RWPE1 (cell line): ENCODE results near the gene C5orf58.

Experiments used
- CTCF ChIA-PET: fragments of 350-600 bp; sonication (Branson Sonifier 250); formaldehyde crosslinking; extraction: SDS; loops from one replicate; lab custom pipeline; 2021; lab: Yijun Ruan, JAX
- POLR2A ChIA-PET: fragments of 400-600 bp; formaldehyde crosslinking; extraction: SDS; loops from one replicate; lab custom pipeline; 2020; ENCODE audit warnings: antibody characterized with exemption; ENCODE audit not compliant: low non-redundant PET; lab: Yijun Ruan, JAX
- DNase-seq: peaks from one replicate; pipeline ENCODE4 v3.0.0; 2012; ENCODE audit warnings: low spot score
- H3K27ac ChIP-seq: fragments of 450-650 bp; 2 replicates; pipeline ENCODE4 v1.5.1; 2017
- TF ChIP-seq, protein P1 (sequence below): fragments of 450-650 bp; conservative IDR thresholded peaks from 2 replicates; pipeline ENCODE4 v1.5.1; 2017; ENCODE audit warnings: low read depth, mild to moderate bottlenecking

Gene C5orf58

DNA sequence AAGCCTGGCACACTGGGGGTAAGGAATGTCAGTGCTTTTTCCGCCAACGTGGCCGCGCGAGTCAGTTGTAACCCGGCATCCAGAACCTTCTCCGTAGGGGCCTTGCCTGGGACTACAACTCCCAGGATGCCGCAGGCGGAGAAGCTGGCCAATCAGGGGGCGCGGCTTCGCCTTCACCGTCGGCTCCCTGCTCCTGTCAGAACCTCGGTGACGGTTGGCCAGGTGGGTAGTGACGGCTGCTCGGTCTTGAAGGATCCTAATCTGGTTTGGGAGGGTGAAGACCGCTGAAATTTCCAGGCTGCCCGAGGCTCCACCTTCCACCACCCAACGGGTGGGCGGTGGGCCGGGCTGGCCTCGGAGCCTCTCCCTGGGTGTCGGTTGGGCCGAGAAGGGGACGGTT, at the start of gene C5orf58:
Gene C5orf58, plus strand, starts transcription at position 200 of the 400 bp plus-strand sequence. CDS start 1,992 bp downstream, outside the sequence.
- ChIA-PET POLR2A (no interaction called here), CTCF (no interaction called here)
- TF ChIP-seq, protein P1, sequence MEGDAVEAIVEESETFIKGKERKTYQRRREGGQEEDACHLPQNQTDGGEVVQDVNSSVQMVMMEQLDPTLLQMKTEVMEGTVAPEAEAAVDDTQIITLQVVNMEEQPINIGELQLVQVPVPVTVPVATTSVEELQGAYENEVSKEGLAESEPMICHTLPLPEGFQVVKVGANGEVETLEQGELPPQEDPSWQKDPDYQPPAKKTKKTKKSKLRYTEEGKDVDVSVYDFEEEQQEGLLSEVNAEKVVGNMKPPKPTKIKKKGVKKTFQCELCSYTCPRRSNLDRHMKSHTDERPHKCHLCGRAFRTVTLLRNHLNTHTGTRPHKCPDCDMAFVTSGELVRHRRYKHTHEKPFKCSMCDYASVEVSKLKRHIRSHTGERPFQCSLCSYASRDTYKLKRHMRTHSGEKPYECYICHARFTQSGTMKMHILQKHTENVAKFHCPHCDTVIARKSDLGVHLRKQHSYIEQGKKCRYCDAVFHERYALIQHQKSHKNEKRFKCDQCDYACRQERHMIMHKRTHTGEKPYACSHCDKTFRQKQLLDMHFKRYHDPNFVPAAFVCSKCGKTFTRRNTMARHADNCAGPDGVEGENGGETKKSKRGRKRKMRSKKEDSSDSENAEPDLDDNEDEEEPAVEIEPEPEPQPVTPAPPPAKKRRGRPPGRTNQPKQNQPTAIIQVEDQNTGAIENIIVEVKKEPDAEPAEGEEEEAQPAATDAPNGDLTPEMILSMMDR = no peak
- H3K27ac ChIP-seq = no peak within 1 kb of the TSS
- DNase-seq = no peak

- CTCF ChIA-PET = interaction anchor here (0.5 to 1.7 kb wide), 18 partner anchors 10 to 1205 kb away, joined by 3 to 43 read pairs (median 4); partner anchors contain the start of gene FOXI1
- H3K27ac ChIP-seq = no peak overlapping the region
- peak; percentile 79 for DNase-seq
- POLR2A ChIA-PET = no interaction called here
- TF ChIP-seq, protein P1 = peak; percentile 87
Observed at GRCh38 chr5:170183816-170184687, 48.7 kb upstream of the C5orf58 start.

GRCh38 chr5:170184737-170185136, 48.0 kb upstream of the C5orf58 start:
- TF ChIP-seq, protein P1 = no peak
- DNase-seq = no peak
- ChIA-PET CTCF (interaction anchor here (0.6 to 1.7 kb wide), 11 partner anchors 10 to 1053 kb away, joined by 3 to 43 read pairs (median 4); partner anchors contain the start of gene FOXI1), POLR2A (no interaction called here)
- no peak overlapping the region for H3K27ac ChIP-seq

GRCh38 chr5:170186156-170186555, 46.6 kb upstream of the C5orf58 start:
- POLR2A ChIA-PET = no interaction called here
- no peak overlapping the region for H3K27ac ChIP-seq
- no peak for DNase-seq
- CTCF ChIA-PET = interaction anchor here (0.7 to 1.1 kb wide), 3 partner anchors 85 to 649 kb away, joined by 3 to 4 read pairs (median 3); no protein-coding TSS in a partner anchor
- TF ChIP-seq, protein P1 = no peak

DNA sequence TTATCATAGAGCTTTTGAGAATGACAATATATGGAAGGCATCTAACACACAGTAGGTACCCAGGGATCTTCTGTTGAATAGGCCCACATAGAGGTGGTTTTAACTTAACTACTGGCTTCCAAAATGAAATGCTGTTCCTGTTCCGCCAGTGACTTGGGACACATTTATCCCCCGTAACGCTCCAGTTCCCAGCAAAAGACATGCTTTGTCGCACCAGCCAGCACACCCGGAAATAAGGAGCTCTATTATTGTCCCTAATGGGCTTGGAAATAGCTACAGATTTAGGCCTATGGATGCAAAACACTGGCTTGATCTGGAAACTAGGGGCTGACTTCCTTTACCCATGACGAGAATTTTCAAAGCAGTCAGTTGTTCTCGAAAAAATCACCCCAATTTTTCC, 45.9 kb upstream of the C5orf58 start:
- H3K27ac ChIP-seq = no peak overlapping the region
- DNase-seq = no peak
- TF ChIP-seq, protein P1 = no peak
- ChIA-PET POLR2A (no interaction called here), CTCF (interaction anchor here (0.6 to 1.1 kb wide), 4 partner anchors 86 to 963 kb away, joined by 3 read pairs; no protein-coding TSS in a partner anchor)

DNA sequence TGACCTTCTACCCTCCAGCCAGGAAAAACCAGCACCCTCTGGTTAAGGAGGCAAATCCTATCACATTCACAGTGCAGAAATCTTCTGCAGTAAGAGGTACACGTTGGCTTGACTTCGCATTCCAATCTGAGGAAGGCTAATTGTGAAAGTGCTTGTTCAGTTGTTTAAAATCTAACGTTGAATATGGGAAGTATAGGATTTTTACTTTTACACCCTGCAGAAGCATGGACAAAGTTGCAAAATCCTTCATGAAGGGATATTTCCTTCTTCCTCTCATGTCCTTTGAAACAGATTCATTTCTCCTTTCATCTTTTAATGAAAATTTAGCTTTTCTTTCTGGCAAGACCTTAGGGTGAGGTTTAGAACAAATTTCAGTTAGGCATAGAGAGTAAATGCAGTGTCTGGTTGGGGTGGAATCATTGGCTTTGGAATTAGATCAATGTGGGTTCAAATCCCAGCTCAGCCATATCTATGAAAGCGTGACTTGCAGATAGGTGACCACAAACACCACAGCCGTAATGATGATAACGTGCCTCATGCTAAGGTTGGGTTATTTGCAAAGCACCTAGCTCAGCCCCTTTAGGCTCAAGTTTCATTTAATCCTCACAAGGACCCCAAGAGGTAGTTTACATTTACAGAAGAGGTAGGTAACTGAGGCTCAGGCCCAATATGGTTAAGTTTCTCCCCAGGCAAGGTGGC, 42.2 kb upstream of the C5orf58 start:
- ChIA-PET CTCF (interaction anchor here (0.8 to 0.9 kb wide), 2 partner anchors 26 to 245 kb away, joined by 3 to 5 read pairs; no protein-coding TSS in a partner anchor), POLR2A (no interaction called here)
- H3K27ac ChIP-seq = no peak overlapping the region
- TF ChIP-seq, protein P1 = no peak
- DNase-seq = no peak
